Stimulated activated CD8-positive, alpha-beta memory T cell treated with anti-CD3 and anti-CD28 coated beads, Interleukin-12 subunit alpha, Interleukin-12 subunit beta, amount 100 ng/mL, for 24 hours (primary cell): ENCODE data around the gene RPLP1.
"Not testable (repeated sequence)": the region's sequence is repeated elsewhere in the genome, so short reads cannot be mapped to it uniquely, and the experiment has no call there.

Experiments used
- DNase-seq: peaks from one replicate; pipeline ENCODE4 v3.0.0-alpha.2; 2020; ENCODE audit errors: extremely low read depth

RPLP1 gene

DNA sequence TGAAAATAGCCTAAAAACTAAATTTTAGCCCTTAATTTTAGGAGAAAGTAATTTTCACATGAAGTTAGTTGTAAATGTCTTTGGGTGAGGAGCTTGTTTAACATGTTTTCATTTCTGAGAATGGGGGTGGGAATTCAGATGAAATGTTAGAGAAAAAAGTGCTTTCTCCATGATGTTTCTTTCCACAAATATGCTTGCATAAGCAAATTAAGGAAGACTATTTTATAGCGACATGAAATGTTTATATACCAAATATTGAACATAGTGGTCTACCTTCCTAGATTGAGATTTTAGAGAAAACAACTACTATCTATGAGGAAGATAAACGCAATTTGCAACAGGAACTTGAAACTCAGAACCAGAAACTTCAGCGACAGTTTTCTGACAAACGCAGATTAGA is 13.0 kb upstream of the RPLP1 start:
- no peak for DNase-seq

DNA sequence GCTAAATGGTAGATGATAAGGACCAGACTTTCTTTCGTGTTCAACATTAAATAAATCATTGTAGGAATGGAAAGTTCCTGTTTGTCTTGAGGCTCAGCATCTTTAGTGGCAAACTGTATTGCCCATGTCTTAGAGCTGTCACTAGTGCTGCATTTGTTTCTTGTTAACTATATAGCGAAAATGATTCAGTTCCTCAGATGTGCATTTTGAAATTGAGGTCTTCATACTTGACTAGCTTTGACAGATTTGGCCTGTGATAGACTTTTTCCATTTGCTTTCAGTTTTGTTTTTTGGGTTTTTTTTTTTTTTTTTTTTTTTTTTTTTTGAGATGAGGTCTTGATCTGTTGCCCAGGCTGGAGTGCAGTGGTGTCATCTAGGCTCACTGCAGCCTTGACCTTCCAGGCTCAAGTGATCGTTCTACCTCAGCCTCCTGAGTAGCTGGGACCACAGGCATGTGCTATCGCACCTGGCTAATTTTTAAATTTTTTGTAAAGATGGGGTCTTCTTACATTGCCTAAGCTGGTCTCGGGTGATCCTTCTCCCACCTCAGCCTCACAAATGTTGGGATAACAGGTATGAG is 9.5 kb upstream of the RPLP1 start:
- no peak for DNase-seq

DNA sequence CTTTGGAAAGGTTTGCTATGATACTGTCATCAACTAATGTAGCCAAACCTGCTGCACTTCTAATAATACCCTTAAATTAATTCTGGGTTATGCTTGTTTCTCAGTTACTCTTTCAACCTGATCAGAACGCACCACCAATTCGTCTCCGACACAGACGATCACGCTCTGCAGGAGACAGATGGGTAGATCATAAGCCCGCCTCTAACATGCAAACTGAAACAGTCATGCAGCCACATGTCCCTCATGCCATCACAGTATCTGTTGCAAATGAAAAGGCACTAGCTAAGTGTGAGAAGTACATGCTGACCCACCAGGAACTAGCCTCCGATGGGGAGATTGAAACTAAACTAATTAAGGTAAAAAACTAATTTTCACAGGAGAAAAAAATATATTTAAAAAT is 7.9 kb upstream of the RPLP1 start:
- no peak for DNase-seq

DNA sequence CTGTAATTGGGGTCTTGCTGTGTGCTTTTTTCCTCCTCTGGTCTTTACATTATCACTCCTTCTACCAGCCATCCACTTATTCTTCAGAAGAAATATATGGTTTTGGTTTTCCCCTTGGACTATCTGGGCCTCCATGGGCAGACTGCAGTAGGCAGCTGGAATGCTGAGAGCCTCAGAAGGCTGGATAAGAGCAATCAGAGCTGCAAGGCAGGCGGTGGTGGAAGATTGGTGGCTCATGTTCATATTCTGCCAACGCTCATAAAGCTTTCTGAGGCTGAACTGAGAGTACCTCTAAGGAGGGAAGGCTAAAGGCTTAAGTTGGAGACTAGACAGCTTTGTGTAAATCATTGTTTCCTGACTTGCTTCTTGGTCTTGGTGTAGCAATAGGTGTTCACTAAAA is 5.7 kb upstream of the RPLP1 start:
- no peak for DNase-seq

DNA sequence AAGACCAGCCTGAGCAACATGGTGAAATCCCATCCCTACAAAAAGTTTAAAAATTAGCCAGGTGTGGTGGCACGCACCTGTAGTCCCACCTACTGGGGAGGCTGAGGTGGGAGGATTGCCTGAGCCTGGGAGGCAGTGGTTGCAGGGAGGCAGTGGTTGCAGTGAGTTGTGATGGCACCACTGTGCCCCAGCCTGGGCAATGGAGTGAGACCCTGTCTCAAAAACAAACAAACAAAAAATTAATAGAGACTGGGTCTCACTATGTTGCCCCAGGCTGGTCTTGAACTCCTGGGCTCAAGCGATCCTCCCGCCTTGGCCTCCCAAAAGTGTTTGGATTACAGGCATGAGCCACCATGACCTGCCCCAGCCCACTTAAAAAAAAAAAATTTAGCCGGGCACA is 2.4 kb upstream of the RPLP1 start:
- DNase-seq: not testable (repeated sequence)

DNA sequence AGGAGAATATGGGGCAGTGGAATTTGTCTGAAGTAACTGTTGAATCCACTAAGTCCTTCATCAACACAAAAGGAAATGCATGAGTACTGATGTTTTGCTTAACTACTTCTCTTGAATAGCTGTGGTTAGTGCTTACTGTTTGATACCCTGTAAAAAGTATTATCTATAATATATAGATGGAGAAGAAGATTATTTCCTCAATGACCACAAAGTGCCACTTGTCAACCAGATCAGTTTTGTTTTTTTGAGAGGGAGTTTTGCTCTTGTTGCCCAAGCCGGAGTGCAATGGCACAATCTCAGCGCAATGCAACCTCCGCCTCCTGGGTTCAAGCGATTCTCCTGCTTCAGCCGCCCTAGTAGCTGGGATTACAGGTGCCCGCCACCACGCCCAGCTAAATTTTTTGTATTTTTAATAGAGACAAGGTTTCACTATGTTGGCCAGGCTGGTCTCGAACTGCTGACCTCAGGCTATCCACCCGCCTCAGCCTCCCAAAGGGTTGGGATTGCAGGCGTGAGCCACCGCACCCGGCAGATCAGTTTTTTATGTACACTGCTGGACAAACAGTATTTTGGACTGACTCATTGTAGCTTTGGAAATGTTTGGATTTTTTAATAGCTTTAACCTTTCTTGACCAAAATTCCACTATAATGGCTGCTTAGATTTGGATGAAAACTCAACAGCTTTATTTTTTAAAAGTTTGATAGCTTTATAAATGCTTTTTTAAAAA is 1.5 kb upstream of the RPLP1 start:
- no peak for DNase-seq

DNA sequence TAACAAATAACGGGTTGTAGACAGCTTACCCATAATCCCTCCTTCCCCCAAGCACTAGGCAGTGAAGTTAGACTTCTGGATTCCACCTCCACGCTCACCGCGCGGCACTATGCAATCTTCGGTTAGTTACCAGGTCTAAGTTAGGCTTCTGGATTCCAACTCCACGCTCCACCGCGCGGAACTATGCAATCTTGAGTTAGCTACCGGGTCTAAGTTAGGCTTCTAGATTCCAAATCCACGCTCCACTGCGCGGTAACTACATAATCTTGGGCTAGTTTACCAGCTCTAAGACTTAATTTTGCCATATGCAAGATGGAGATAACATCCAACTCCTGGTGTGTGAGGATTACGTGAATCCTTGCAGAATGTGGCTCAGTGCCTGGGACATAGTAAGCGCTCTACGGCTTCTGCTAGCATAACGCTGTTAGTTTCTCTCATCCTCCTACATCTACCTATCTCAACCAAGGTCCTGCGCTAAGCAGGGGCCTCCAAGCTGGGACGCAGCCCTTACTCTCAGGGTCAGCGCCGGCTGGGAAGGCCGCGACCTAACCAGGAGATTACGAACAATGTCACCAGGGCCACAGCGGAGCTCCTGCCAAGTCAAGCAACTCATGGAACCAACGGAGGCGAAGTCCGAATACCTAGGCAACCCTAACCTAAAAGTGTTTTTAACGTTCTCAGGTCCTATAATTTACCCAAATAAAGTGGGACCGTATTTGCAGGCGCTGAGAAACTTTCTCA is 497 bp upstream of the RPLP1 start:
- DNase-seq: no peak

DNA sequence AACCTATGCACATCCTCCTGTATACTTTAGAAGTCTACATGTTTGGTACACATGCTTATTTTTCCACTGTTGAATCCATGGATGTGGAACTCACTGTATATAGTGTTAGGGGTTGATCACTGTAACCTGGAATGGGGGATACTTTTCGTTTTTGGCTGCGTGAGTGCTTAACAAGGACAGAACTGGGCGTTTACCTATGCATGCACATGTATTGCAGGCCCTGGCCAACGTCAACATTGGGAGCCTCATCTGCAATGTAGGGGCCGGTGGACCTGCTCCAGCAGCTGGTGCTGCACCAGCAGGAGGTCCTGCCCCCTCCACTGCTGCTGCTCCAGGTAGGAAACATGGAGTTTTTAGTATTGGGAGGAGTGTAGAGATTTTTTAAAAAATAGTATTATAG is 2.3 kb downstream of the RPLP1 start:
- no peak for DNase-seq

DNA sequence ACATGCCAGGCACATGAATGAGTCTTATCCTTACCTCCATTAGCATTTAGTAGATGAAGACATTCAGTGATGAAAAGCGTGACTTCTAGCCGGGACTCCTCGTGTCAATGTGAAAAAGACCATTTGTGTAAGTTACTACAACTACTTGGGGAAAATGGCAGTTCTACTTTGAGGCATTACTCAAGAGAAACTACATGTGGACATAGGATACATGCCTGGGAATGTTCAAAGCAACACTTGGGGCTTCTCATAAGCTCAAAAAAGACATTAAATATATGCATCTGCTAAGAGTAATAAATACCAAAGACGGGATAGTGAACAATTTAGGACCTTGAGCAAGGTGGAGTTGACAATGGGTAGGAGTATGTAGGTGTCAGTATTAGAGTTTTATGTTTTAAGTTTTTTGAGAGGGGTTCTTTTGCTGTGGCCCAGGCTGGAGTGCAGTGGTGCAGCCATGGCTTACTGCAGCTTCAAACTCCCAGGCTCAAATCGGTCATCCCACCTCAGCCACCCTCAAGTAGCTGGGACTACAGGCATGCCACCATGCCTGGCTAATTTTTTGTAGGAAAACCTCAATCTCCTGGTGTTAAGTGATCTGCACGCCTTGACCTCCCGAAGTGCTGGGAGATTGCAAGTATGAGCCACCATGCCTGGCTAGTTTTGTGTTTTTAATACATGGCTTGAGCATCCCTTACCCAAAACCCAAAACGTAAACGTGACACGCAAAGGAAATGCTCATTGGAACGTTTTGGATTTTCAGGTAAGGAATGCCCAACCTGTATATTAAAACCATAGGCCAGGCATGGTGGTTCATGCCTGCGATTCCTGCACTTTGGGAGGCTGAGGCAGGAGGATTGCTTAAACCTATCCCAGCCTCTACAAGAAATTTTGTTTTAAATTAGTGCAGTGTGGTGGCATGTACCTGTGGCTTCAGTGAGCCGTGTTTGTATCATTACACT is 3.9 kb downstream of the RPLP1 start:
- DNase-seq: no peak

DNA sequence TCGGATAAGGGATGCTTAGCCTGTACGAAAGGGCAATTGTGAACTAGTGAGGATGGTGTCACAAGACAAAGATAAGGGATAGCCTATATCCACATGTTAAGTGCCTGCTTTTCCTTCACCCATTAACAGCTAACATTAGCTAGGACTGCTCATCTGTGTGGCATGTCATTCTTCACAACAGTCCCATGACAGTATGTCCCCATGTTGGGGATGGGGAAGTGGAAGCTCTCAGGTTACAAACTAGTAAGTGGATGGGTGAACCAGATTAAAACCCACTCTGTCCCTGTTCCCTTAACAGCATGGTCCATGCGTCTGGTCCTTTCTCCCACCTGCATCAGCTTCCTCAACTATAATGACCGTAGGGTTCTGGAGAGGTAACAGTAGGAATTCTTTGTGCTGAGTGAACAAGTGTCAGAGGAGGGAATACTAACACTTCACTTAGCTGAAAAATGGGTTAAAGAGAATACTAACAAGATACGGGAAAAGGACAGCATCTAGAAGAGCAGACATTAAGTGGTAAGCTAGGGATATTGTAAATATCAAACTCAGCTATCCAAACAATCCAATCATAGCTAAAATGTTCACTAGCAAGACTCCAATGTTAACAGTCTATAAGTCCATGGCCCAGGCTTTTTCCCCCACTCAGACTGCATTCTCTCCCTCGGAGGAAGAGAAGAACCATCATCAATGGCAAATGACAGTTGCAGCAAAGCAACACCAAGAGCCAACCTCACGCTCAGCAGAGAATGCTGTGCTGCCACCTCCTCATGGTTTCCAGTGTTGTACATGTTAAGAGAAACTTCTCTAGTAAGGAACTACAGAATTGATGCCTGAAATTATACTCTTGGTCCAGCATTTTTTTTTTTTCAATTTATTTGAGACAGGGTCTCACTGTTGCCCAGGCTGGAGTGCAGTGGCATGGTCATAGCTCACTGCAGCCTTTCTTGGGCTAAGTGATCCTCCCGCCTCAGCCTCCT is 5.0 kb downstream of the RPLP1 start:
- DNase-seq: no peak

DNA sequence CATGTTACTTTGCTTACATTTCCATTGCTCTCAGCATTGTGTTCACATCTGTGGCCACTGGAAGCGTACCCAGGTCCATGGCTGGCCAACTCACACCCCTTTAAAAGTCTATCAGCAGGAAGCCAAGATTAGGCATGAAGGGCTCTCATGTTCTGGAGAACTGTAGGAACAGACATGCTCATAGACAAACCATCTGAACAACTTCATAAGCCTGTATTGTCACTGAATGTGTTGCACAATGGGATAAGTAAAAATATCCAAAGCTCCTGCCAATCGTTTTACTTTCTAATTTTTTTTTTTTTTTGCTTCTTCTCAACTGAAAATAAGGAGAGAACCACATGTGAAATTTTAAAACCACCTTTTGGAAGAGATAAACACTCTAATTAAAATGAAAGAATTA is 6.4 kb downstream of the RPLP1 start:
- no peak for DNase-seq

DNA sequence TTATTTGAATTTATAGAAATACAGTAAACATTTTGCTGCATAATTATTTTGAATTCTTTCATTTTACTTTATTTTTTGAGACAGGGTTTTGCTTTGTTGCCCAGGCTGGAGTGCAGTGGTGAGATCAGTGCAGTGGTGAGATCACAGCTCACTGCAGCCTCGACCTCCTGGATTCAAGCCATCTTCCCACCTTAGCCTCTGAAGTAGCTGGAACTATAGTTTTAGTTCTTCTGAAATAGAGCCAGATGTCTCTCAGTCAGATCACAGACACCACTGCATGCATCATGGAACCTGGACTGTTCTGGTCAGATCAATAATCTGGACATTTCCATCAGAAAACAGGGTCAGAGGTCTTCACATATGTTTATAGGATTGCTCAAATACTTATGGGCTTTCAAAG is 7.9 kb downstream of the RPLP1 start:
- no peak for DNase-seq

DNA sequence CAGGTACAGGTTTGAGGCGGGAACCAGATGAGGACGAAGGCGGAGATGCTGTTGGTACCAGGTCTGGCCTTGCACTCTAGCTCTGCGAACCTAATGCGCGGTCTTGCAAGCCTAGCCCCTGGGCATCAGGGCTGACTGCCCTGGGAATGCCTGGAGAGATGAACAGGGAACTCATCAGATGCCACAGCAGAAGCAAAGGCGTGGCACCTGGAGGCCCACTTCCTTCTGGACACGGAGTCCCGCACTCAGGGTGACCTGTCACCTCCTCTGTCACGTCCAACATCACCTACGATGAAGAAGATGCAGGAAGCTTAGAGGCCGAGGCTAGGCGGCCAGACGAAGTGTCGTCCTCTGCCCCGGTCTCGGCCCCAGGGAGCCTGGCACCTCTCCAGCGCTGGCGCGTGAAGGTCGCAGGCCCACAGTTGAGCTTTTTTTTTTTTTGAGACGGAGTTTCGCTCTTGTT is 9.4 kb downstream of the RPLP1 start:
- no peak for DNase-seq

DNA sequence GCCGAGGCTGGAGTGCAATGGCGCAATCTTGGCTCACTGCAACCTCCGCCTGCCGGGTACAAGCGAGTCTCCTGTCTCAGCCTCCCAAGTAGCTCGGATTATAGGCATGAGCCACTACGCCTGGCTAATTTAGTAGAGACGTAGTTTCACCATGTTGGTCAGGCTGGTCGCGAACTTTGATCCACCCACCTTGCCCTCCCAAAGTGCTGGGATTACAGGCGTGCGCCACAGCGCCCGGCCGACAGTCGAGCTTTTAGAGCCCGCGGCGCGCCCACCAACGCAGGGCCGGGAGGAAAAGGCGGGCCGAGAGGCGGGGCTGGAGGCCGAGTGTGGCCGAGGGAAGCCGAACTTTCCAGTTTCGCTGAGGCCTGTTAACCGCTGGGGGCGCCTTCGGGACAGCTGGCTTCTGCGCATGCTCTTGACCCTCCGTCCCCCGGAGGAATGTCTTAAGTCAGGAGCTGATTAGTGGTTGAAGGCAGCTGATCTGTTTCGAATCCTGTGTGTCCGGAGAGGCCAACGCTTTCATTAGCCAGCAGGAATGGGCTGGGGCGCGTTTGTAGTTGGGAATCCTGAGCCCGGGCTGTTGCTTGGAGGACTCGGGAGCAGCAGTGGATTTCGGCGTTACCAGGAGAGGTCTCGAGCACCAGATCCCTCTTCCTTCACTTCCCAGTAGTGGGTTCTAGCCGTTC is 10.0 kb downstream of the RPLP1 start:
- DNase-seq: peak; percentile 82

DNA sequence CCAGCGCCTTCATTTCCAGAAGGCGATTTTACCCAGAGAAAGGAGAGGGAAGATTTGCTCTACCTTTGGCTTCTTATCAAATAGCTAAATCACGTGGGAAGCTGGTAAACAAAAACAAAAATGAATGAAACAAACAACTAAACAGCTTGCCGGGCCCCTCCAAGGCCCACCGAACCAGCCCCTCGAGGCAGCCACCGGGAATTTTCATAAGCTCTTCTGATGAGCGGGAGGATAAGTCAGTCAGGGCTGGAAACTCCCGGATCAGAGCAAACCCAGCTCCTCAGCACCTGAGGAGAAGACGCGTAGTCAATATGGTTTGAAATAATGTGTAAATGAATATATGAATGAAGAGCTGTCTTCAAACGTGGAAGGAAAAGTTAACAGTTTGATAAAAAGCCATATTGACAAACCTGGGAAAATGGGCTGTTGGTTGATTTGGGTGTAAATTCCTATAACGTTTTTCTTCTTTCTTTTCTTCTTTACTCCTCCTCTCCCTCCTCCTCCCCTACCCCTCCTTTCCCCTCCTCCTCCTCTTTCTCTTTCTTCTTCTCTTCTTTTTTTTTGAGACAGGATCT is 10.7 kb downstream of the RPLP1 start:
- DNase-seq: no peak

DNA sequence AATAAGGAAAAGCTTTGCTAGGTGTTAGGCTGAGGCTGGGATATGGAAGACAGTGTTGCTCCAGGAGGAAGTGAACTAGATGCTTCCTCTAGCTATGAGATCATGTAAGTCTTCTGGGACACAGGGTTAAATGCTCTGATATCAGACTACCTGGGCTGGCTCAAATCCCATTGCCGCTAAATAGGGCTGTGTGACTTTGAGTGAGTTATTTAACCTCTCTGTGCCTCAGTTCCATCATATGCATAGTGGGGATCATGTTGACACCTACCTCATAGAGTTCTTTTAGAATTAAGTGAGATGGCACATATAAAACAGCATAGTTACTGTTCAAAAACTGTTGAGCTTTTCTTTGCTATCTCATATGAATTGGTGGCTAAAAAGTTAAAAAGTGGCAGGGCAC is 12.6 kb downstream of the RPLP1 start:
- no peak for DNase-seq

DNA sequence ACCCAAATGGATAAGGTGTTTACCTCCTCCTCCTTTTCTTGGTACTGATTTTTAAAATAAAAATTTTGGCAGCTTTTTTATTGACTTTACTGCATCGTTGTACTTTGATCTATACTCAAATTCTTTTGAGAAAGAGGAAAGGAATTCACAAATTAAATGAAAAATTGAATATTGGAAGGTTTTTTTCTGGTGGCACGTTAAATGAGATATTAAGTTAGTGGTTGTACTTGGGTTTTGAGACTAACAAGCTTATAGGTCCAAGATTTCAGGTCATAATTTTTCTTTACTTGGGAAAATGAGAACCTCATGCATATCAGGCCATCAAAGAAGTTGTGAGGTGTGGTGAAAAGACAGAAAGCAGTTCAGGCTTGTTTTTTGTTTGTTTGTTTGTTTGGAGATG is 14.1 kb downstream of the RPLP1 start:
- DNase-seq: no peak

DNA sequence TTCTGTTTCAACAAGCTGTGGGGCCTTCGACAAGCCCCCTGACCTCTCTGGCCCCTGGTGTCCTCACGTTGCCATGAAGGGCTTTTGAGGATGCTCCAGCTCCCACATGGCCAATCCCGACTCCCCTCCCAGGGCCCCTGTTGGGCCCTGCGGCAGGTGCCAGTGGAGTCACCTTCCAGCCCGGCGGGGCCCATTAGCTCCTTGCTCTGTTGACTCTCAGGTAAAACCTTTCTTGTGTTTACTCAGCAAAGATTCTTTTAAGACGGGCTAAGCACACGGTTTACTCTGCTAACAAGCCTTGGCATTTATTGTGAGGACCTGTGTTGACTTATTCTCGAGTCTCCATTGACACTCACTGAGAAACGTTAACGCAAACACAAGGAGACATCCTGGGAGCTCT is 15.0 kb downstream of the RPLP1 start:
- DNase-seq: no peak

DNA sequence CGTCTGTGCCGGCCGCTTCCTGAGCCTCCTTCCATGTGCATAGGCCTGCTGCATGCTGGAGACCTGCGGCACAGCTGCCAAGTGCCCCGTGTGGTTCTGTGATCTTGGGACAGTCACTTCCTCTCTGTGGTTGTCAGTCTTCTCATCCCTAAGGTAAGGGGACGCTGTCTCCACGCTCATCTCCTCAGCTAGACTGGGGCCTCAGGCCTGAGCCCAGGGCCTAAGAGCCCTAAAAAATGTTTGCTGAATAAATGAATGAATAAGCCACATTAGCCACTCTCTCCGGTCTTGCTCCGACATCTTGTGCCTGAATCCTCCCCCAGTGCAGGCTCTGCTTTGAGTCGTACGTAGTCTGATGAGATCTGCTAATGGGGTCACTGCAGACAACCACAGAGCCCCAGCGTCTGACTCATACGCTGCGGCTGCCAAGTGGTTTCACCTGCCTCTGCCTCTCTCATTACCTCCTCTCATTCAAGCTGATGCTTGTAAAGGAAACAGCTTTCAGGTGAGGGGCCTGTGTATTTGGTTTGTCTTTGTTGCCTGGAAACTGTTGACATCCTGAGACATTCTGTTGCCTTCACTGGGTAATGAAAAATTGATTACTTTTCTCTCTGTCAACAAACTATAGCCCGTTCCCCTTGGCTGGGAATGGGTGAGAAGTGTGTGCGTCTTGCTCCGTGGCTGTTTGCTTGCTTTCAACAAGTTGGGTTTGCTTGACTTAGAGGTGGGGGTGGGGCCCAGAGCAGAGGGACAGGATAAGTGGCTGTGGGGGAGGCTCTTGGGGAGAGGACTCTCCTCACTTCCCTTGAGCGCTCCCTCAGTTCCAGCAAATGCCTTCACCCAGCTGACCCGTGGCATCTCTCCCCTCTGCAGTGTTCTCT is 15.9 kb downstream of the RPLP1 start:
- DNase-seq: peak; percentile 55
